PFSK-1 (cell line): ENCODE data around the gene ZBTB32.

Experiments used
- FOXP2 ChIP-seq: optimal IDR thresholded peaks from 2 replicates; pipeline ENCODE3; 2011; ENCODE audit warnings: borderline replicate concordance, control low read depth, inconsistent platforms; ENCODE audit not compliant: insufficient read depth; ENCODE audit errors: extremely low read length, extremely low read depth
- POLR2AphosphoS5 ChIP-seq: IDR thresholded peaks from 2 replicates; pipeline ENCODE4 v1.6.1; 2012; ENCODE audit warnings: low read depth, mild to moderate bottlenecking, control low read depth, low read length, moderate library complexity
- REST ChIP-seq, 2 experiments: IDR thresholded peaks; 2 replicates each; pipeline versions ENCODE4 v1.6.1 to v1.8.0; 2011 to 2012; ENCODE audit warnings: low read depth in 2 of 2, low read length in 2 of 2, control low read depth in 1 of 2, inconsistent platforms in 1 of 2, mild to moderate bottlenecking in 1 of 2, moderate library complexity in 1 of 2; ENCODE audit not compliant: insufficient read depth in 1 of 2
- SIN3A ChIP-seq: IDR thresholded peaks from 2 replicates; pipeline ENCODE4 v1.6.1; 2012; ENCODE audit warnings: mild to moderate bottlenecking, low read length, moderate library complexity, borderline replicate concordance; ENCODE audit not compliant: insufficient read depth
- TAF1 ChIP-seq: IDR thresholded peaks from 2 replicates; pipeline ENCODE4 v1.6.1; 2012; ENCODE audit warnings: low read length, control low read depth, borderline replicate concordance; ENCODE audit not compliant: insufficient read depth

GRCh38 chr19:35665157-35665556 is 39.2 kb upstream of the ZBTB32 start:
- TF ChIP-seq POLR2AphosphoS5 (no peak), TAF1 (no peak), FOXP2 (no peak), SIN3A (no peak), REST (IDR thresholded peaks at IDR 0.05; ENCODE audit: insufficient read depth in 1 of 2, low read depth in 2 of 2, low read length in 2 of 2) (no peak)
